ENCODE results near the gene CTNNB1.

The CTNNB1 gene

DNA sequence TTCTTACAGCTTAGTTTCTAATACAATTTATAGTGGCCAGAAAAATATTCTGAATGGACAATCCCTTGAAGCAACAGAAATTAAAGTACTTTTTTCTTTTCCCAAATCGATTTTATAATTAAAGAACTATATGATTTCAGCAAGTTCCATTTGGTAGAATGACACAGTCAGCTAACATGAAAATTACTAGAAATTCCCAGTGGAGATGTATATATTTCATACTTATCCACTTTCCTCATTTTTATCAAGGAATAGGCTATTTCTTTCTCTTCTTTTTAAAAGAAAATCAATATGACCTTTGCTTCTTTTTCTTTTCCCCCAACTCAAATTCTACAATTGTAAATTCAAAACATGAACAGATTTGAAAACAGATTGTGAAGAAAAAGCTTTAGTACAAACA, 6.4 kb upstream of the CTNNB1 start:
- DNase-seq (ENCODE audit: low spot score): no peak

DNA sequence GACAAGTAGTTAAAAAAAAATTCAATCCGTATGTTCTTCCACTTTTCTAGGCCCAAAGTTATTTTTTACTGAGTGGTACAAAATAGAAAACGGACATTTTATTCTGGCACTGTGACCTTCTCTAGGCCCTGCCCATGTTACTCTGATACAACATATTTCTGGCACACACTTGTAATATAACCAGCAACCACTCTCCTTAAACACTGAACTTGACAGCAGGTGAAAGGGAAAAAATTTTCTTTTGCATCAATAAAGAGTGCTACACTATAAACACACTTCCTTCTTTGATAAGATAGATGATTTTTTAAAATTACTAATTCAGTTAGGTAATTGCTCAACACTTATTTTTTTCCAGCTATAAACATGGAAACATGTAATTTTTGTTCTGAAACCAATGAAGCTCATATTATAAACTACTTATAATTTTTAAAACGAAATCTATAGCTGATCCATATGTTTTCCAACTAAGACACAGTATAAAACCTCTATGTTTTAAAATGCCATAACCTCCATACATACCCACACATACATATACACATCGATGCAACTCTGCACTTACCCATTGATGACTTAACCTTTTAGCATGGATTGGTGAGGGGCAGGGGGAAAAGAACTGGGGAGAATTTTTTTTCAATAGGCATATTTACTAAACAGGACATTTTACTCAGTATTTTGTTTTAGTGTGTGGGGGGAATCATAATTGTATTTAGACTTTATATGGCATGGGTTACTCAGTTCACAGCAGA, 5.3 kb upstream of the CTNNB1 start:
- DNase-seq (ENCODE audit: low spot score): no peak

DNA sequence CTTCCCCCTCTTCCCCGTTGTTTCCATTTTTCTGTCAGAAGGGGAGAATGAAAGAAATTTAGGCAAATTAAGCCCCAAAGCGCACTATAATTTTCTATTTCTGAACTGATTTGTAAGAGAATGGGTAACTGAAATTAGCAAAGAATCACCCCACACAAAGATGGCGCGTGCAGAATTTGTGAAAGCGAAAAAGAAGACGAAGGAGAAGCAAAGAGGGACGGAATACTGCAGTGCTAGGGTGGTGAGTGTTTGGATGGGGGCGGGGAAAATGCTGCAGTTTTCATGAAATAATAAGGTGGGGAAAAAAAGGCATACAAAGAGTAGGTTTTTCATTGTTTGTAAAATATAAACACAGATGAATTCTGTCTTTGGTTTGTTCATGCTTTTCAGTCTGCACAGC, 4.6 kb upstream of the CTNNB1 start:
- DNase-seq (ENCODE audit: low spot score): no peak

DNA sequence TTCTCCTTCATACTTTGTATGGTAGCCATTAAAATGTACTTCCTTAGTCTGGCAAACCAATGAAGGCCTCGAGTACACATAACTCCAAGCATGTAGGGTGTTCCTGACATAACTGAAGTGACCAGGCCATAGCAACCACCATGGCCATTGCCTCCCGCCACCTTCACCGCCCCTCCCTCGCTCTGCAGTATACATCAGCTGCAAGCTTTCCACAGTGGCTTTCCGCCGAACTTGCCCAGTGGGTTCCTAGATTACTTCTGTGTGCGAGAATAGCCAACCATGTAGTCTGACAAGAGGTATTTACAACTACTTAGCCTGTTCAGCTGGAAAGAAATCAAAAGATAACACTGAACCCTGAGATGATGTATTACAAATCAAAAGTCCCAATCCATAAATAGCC, 3.4 kb upstream of the CTNNB1 start:
- no peak for DNase-seq (ENCODE audit: low spot score)

DNA sequence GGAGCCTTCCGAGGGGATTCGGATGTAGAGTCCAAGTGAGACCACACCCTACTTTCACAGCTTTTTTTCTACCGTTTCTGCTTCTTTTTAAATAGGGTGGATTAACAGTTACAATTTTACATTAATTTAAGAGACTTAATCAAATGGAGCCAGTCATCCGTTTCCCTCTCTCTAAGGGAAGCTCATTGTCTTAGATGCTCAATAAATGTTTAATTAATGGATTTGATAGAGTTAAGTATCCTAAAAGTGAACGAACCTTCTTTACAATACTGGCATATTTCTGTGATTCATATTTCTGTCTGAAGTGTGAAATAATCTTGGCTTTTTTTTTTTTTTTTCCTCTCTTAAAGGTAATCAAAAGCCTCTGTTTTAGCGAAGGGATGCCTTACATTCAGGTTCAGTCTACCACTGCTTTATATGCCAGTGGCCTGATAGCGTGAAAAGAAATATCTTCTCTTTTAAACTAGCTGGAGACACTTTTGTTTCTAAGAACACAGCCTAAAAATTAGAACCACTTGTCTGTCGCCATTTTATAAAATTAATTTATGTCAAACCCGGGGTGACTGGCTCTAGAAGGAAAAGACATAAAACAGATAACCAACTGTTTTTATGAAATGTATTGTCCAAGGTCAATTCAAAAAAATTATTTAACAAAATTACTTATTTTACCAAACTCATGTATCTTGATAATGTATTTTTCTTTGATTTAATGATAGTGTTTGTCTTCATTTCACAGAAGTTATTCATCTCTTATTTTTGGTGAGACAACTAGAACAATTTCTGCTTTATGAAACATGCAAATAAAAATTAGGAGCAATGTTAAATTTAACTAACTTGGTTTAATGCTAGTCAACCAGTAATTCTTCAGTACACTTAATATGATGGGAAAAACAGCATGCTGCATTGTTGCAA, 2.5 kb upstream of the CTNNB1 start:
- DNase-seq (ENCODE audit: low spot score): no peak

DNA sequence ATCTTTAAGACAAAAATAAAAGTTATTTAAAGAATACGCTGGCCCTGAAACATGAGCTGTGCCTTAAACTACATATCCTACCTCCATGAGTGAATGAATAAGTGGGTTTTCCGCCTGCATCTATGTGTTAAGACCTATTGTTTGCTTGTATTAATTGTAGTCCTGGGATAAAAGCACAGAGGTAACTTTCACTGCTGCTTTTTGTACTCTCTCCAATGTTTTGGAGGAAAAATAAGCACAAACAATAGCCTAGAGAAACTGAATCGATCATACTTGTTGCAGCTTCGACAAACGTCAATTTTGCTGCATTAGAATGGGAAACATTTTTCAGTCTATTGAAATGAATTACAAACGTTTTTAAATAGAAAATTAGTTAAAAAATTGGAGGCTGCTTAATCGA, 1.3 kb upstream of the CTNNB1 start:
- DNase-seq (ENCODE audit: low spot score): no peak

DNA sequence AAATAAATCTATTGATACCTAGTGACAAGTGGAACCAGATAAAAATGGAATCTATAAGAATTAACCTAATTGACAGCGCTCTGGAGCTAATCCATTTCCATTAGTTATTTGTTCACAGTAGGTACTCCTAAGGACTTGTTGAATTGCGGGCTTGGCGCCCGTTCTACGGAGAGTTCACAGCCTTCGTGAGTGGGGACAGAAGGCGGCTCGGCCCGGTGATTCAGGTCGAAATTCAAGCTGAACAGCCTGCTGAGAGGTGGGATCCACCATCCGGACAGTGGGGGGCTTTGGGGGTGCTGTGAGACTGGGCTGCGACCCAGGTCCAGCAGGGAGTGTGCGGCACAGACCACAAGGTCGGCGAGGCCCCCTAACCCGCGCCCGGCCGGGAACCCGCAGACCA, 779 bp upstream of the CTNNB1 start:
- DNase-seq (ENCODE audit: low spot score): peak; percentile 6

DNA sequence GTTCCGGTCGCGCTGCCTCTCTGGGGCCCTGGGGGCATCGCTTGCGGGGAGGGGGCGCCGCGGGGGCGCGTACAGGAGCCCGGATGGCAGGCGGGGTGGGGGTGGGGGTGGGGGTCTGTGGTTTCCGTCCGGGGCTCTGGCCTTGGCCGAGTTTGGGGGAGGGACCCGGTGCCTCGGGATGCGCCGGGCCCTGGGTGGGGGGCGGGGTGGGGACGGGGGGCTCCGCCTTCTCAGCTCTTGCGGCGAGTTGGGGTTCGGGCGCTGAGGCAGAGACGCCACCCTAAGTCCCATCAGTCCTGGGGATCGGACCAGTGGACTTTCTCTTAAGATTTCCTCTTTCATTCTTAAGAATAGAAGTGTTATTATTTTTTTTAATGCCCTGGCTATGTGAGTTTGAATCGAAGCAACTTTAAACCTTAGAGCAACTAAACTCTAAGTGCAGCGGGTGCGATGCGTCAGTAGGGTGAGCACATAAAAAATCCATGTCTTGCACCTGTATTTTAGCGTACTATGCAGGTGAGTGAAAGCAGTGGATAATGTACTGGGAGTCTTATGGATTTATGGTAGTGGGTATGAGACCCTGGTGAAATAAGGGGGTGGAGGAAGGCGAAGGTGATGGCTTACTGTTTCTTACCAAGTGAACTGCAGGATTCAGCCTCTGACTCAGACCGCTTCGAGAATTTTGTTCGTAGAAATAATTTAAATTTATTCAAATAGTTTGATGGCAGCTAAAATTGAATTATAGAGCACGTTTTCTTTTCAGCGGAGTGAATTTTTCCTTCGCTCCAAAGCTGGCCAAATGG, 762 bp downstream of the CTNNB1 start:
- DNase-seq (ENCODE audit: low spot score): peak; percentile 46

DNA sequence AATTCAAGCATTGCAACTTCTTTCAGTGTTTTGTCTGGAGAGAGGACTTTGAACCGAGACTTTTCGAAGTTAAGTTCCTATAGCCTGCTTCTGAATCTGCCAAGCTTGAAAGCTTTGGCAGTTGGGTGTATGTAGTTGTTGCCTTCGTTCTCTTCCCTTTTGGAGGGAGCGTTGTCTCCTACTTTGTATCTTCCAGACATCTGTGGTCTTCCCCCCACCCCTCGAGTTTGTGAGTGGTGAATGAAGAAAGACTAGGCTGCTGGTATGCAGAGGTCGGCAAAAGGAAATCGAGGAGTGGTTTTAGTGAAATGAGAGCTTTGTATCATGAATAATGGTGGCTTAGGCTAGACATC, 1.3 kb downstream of the CTNNB1 start:
- peak; percentile 43 for DNase-seq (ENCODE audit: low spot score)

DNA sequence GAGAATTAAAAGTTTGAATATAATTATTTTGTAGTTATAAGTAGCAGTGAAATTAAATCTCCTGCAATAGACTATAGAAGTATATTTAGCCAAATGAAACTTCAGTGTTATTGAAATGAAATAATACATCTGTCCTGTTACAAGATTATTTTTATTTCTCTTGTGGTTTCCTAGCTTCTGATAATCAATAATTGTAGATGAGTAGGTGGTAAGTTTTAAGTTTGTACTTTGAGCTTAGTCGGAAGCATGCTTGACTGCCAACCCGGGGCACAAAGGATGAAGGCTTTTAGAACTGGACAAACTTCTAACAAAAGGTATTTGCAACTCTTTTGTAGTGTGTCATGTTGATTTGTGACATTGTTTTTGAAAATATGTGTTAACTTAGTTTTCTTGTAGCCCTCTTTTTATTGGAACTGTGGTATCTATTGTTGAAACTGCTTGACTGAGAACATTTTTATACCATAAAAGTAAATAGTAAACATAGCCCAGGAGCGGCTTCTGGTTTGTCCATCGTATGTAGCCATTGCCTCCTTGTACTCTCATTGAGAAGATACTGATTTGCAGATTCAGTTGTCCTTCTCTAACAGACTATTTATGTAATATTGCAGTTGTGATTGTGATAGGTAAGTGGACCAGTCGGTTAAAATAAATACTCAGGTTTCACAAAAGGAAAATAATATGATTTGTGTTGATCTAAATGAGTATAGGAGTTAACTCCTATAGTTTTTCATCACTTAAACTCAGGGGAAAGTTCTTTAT, 2.9 kb downstream of the CTNNB1 start:
- no peak for DNase-seq (ENCODE audit: low spot score)

DNA sequence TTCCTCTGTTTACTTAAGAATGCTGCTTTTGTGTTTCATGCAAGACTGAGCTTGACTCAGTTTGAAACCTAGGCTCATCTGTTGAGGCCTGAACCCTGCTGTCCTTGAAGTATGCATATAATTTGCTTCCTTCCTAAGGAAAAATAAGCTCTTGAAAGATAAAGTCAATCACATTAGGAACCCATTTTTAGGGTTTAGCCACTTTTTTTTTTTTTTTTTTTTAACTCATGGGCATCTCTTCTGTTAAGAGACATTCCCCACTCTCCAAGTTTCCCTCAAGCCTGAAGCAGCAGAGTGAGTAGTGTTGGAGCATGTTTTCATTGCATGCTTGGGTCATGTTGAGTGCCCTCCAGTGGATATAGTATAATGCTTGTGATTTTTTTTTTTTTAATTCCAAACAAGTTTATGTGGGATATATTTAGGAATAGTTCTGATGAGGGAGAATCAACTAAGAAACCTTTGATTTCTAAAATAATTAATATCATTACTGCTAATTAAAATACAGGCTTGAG, 3.6 kb downstream of the CTNNB1 start:
- peak; percentile 70 for DNase-seq (ENCODE audit: low spot score)

DNA sequence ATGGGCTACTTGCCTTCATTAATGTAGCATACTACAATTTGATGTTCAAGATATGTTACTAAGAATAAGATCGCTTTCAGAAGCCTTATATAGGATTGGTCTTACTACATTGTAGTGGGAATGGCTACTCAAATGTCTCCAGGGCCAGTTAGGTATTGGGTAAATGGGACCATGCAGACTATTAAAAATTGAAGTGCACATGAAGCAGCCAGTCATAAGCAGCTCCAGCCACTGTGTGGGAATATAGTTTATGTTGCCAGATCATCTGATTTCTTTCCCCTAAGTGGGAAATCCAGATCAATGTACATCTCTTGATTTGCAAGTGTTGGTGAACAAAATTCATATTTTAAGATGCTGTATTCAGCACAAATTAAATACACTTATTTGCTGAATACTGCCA, 5.1 kb downstream of the CTNNB1 start:
- DNase-seq (ENCODE audit: low spot score): no peak

DNA sequence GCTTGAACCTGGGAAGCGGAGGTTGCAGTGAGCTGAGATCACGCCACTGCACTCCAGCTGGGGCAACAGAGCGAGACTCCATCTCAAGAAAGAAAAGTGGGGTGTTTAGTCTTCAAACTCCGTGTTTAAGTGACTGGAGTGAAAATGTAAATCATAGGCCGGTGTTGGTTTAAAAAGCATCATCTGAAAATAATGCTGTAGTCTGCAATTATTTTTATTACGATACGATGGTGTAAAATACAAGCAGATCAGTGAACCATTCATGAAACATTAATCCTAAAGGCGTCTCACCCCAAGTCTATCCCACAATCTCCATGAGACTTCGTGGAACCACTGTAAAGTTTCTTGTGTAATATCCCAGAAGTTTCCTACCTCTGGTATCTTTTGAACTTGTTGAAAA, 6.3 kb downstream of the CTNNB1 start:
- no peak for DNase-seq (ENCODE audit: low spot score)

DNA sequence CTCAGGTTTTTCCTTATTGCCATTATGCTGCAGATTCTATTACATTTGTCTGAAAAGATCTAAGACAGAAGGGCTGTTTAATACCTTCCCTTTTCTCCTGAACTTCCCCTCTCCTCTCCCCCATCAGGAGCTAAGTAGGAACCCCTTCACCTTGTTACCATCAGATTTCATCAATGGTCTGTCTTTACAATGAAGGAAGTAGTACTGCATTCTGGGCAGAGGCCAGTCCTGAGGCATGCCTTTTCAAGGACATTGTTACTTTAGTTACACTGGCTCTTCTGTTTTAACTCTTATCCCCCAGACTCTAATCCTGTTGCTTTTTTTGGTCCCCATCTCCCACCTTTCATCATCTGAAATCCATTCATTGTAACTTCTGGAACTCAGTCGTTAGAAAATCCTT, 8.1 kb downstream of the CTNNB1 start:
- no peak for DNase-seq (ENCODE audit: low spot score)

DNA sequence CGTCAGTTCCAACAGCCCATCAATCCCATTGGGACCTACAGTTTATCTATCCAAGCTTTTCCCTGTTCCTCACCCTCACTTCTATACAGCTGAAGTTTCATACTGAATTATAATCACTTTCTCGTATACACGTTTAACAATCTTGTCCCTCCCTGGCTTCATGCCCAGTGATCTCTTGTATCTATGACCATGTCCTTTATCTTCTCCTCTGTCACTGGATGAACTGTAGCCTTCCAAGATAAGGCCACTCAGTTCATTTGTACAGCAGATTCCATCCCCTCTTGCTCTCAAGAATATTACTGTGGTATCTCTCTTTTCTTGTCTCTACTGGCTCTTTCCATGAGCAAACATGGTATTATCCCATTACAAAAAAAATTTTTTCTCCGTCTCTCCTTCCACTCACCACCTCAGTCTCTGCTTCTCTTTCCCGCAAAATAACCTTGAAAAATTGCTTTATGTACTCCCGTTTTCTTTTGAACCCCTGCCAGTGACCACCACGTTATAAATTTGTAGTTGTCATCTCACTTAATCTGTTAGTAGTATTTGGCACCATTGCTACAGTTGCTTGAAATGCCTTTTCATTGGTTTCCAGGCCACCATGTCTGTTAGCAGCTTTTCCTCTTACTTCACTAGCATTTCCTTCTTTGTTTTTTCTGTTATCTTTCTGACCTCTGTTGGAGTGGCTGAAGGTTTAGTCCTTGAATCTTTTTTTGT, 9.4 kb downstream of the CTNNB1 start:
- DNase-seq (ENCODE audit: low spot score): no peak

DNA sequence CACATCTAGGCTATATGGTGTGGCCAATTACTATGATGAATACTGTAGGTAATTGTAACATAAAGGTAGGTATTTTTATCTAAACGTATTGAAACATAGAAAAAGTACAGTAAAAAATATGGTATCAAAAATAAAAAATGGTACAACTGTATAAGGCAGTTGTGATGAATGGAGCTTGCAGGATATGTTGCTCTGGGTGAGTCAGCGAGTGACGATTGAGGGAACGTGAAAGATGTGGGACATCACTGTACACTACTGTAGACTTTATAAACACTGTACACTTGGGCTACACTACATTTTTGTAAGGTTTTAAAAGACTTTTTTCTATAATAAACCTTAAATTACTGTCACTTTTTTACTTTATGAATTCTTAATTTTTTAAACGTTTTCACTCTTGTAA, 10.3 kb downstream of the CTNNB1 start:
- no peak for DNase-seq (ENCODE audit: low spot score)

DNA sequence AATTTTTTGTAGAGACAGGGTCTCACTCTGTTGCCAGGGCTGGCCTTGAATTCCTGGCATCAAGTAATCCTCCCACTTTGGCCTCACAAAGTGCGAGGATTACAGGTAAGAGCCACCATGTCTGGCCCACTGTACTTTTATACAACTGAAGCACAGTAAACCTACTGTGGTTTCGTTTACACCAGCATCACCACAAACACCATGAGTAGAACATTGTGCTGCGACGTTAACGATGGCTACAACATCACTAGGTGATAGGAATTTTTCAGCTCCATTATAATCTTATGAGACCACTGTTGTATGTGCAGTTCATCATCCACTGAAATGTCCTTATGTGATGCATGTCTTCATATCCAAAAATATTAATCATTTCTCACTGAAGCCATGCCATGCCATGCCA, 11.7 kb downstream of the CTNNB1 start:
- DNase-seq (ENCODE audit: low spot score): no peak

DNA sequence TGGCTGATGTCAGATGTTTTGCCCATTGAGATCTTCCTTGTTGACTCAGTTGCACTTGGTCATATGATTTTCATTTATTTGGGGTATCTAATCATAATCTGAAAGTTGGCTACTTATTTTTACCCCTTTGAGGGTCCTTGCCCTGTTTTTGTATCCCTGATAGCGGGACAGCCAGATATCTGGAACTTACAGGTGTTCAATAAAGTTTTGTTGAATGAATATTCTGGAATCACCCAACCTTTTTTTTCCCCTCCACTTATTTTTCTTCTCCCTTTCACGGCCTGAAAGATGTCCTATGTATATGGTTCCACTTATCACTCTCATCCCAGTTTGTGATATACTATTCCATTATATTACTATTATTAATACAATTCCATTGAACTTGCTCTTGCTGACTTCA, 12.8 kb downstream of the CTNNB1 start:
- no peak for DNase-seq (ENCODE audit: low spot score)

DNA sequence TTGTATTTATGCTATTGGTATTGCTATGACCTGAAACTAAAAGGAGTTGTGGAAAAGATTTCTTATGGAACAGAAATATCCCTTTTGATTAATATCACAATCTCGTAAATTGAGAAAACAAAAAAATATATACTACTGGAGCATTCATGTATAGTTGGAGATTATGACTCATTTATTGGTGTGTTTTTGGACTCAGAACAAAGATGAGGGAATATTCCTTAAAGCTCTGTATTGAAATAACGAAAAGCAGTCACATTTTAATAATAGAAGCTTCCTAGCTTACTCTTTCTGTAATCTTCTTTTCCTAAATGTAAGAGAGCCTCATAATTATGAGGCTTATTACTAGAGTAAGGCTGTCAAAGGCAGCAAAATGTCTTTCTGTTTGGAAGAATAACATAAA, 14.3 kb downstream of the CTNNB1 start:
- DNase-seq (ENCODE audit: low spot score): no peak

DNA sequence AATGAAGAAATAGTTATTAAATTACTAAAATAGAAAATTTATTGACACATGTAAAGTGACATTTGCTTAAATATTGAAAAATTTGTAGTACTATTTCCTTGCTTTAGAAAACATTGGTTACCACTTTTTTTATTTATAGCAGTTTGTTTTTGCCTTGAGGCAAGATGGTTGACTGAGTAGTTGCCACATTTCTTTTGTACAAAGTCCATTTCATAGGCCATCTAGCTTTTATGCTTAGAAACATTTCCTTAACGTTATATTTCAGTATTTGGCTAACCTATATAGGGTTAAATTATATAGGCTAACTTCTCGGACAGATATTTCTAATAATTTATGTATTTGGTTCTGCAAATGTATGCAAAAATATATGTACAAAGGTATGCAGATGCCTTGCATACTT, 17.1 kb downstream of the CTNNB1 start:
- no peak for DNase-seq (ENCODE audit: low spot score)

DNA sequence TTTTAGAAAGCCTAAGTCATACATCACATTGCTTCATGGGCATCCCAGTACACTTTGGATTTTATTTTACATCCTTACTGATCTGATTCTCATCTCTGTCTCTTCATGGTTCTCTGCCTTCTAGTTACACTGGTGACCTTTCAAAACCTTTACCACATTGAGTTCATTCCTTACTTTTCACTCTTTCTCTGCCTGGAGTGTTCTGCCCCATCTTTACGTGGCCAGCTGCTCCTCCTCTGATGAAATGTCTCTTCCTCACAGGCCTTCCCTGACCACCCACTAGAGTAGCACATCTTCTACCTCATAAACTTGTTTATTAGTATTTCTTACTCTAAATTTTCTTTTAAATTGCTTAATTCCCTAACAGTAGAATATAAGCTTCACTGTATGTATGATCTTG, 17.7 kb downstream of the CTNNB1 start:
- no peak for DNase-seq (ENCODE audit: low spot score)

All from RKO (cell line).